C1 segment of cervical spinal cord (tissue), 14 donors: ENCODE measurements around the gene MPG.

Experiments used
- DNase-seq, 14 donors: peaks; one replicate each; lab custom pipeline; 2025; lab: John Stamatoyannopoulos, UW

Gene MPG

GRCh38 chr16:66309-67182 lies 11.5 kb upstream of the MPG start:
- DNase-seq: no peak

- peak in 7 of 14 donors; percentile 7 to 87 (median 16) for DNase-seq
These were observed 10.7 kb upstream of the MPG start for GRCh38 chr16:67183-67791.

- peak in 5 of 14 donors; percentile 24 to 65 (median 28) for DNase-seq
These were observed 9.9 kb upstream of the MPG start for GRCh38 chr16:67884-68789.

GRCh38 chr16:69181-69580 lies 8.8 kb upstream of the MPG start:
- DNase-seq: no peak

- no peak for DNase-seq
These were observed 6.8 kb upstream of the MPG start for GRCh38 chr16:71210-71539.

GRCh38 chr16:71540-72401 lies 6.3 kb upstream of the MPG start:
- peak in 7 of 14 donors; percentile 16 to 60 (median 28) for DNase-seq

- DNase-seq: peak in 2 of 14 donors; percentile 17 to 40
These were observed 5.2 kb upstream of the MPG start, which contains the start of gene RHBDF1 for GRCh38 chr16:72561-73548. Gene RHBDF1 (minus strand): TSS chr16:72631. CDS start chr16:65015, 7,616 bp downstream.

GRCh38 chr16:74051-74746 lies 3.8 kb upstream of the MPG start:
- no peak for DNase-seq

- DNase-seq: no peak
These were observed 3.2 kb upstream of the MPG start for GRCh38 chr16:74747-75334.

- peak in 4 of 14 donors; percentile 35 to 45 (median 40) for DNase-seq
These were observed 2.2 kb upstream of the MPG start for GRCh38 chr16:75580-76501.

- DNase-seq: peak in 3 of 14 donors; percentile 19 to 53 (median 45)
These were observed 1.3 kb upstream of the MPG start for GRCh38 chr16:76535-77272.

- DNase-seq: peak in 3 of 14 donors; percentile 40 to 58 (median 57)
These were observed 685 bp upstream of the MPG start for GRCh38 chr16:77273-77806.

GRCh38 chr16:78444-79150 lies 572 bp downstream of the MPG start:
- peak in 3 of 14 donors; percentile 32 to 48 (median 46) for DNase-seq

GRCh38 chr16:79151-80054 lies 1.4 kb downstream of the MPG start:
- no peak for DNase-seq
